NCI-H510A (cell line): ENCODE measurements around the gene ZFP1.
A peak's percentile ranks its signal among the peaks of the same experiment; 100 is the strongest.

Source experiments
- DNase-seq: peaks from one replicate; lab custom pipeline; 2025; lab: John Stamatoyannopoulos, UW

Gene ZFP1

DNA sequence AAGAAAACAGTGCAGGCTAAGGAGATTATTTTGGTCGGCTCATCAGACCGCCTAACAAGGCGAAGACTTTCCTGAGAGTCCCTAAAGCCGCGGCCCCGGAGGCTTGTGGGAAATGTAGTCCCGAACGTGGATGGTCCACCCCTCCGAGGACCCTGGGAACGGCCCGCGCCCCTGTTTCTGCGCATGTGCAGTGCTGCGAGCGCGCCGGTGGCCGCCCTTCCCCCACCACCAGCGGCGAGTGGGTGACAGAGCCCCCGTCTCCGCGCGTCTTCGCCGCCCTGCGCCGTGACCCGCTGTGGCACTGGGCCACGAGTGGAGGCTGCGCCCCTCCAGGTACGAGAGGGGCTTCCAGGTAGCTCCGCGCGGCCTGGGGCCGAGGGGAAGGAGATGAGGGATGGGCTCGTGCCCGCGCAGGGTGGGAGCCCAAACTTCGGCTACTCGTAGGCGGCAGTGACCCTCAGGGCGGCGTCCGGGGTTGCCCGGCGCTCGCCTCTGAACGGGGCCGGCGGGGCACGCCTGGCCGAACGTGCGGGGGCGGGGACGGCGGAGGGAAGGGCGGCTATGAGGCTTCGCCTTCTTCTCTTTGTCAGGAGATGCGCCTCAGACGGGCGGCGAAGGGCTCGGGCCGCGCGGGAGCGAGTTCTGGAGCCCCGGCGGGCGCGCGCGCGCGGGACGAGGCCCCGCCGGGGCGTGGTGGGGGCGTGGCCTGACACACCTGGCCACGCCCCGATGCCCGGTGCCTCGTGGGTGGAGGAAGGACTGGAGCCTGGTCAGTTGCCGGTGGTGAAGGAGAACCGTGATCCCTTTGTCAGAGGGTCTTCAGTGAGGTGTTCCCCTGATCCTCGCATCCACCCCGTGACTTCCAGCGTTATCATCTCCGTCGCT is at the start of gene ZFP1:
ZFP1 (plus strand) TSS at position 214 of the 885 bp plus-strand sequence. CDS start 4,428 bp downstream, outside the sequence.
- DNase-seq: peak; percentile 76

DNA sequence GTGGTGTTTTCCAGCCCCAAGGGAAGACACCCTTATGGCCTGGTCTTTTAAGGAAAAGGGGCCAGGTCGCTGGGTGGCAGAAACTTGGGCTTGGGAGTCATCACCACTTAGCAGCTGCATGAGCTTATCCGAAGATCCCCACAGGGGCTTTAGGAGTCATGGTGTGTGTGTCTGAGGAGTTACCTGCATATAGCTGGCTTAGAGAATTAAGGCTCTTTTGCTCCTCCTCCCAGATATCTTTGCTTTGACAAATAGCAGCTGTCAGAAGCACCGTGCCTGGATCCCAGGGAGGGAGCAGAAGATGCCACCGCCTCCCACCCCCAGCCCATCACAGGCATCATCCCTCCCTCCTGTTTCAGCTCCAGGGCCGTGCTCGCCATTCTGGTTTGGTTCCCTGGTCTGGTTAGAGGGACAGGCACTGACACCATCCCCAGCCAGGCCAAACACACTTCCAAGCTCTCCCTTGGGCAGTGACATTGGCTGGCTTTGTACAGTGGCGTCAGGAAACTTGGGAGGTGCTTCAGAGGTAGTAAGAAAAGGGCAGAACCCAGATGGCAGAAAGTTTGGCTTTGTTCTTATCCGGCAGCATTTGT is 49.2 kb upstream of the ZFP1 start:
- peak; percentile 25 for DNase-seq

DNA sequence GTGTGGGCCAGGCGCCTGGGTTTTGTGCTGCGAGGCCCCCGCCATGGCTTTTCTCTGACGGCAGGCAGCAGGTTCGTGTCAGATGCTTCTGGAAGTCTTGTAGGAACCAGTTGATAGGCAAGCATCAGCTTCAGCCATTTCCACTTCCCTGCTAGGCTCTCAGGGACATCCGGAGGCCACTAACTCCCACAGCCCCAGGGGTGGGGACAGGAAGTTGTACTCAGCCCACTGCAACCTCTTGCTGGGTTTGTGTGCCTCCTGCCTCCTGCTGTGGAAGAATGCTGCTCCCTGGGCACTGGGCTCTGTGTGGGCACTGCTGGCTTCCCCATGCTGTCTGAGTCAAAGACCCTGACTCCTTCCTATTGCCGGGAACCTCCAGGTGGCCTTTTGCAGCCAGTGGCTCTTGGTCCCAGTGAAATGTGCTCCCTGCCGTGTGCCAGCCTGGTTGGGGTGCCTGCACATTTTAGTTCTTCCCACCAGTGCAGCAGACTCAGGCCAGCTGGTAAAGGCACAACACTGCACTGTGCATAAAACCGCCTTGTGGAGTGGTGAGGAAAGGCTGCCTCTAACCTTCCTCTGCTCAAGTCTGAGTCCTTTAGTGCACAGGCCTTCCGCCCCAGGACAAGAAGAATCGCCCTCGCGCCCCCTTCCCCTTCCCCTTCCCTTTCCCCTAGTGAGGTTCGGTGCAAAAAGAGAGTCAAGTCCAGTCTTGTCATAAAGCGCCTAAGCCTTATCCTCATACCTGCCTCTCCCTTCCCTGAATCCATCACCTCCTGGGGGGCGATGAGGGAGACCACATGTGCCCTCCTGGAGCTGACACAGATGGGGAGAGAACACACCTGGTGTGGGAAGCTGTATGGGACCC is 48.4 kb upstream of the ZFP1 start:
- DNase-seq: peak; percentile 12

DNA sequence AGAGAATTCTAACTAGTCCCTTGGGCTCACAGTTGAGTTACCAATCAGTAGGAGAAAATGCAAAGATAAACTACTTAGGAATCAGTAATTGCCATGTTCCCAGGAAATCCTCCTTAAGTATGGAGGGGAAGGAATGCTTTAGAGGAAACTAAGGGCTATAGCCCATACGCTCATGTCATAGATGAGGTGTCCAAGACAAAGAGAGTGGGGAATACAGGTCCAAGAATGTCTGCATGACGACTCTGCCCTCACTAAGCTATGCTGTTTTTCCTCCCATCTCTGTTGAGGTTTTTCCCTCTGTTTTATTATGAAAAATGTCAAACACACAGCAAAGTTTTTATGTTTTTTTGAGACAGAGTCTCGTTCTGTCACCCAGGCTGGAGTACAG is 47.7 kb upstream of the ZFP1 start:
- no peak for DNase-seq

DNA sequence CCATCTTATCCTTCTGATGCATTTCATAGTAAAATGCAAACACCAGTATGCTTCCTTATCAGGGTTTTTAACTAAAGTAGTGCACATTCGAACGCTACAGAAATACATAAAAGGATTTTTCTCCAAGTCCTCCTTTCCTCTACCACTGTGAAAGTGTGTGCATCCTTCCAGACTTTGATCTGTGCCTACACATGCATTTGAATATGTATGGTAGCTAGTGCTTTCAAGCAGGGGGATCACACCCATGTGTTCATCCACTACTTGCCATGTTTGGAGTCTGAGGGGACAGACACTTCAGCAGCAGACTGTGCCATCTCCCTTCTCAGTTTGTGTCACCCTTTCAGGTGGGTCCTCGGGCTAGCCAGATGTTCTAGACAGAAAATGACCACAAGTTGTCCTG is 46.7 kb upstream of the ZFP1 start:
- no peak for DNase-seq

DNA sequence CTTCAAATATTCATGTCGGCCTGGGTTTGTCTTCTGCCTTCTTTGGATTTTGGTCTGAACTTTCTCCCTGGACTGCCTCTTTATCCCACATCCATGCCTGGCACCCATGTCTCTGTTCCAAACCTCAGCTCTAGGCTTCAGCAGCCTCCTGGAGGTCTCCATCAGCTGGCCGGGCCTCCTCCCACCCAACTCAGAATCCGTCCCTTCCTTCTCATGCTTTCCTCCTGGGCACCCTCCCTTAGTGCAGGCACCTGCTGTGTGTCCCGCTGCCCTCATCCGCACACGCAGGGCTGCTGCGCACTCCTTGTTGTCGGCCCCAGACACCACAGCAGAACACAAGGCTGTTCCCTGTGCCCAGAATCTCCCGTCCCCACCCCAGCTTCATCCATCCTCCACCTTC is 45.7 kb upstream of the ZFP1 start:
- no peak for DNase-seq

DNA sequence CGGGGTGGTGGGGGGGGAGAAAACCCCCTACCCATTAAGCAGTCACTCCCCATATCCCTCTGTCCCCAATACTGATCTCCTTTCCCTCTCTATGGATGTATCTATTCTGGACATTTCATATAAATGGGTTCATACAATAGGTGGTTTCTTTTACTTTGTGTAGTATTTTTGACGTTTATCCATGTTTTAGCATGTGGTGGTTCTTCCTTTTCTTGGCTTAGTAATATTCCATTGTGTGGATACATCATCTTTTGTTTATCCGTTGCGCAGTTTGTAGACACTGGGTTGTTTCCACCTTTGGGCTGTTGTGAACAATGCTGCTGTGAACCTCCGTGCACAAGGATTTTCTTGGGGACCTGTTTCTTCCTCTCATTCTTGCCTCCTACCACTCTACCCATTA is 44.3 kb upstream of the ZFP1 start:
- no peak for DNase-seq

DNA sequence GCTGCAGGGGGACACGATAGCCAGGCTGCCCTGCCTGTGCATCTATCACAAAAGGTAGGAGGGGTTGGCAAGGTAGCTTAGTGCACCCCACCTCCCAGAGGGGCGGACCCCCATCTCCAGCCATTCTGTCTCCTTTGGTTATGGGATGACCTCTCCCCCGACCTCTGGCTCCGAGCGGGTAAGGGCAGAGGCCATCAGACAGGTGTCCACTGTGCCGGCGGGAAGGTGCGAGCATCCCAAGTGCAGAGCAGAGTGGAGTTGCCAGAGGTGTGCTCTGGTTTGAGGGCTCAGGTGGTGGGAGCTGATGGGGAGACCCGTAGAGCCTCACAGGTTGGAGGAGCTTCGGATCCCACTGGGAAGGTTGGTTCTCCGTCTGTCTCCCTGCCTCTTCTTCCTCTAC is 43.5 kb upstream of the ZFP1 start:
- no peak for DNase-seq

DNA sequence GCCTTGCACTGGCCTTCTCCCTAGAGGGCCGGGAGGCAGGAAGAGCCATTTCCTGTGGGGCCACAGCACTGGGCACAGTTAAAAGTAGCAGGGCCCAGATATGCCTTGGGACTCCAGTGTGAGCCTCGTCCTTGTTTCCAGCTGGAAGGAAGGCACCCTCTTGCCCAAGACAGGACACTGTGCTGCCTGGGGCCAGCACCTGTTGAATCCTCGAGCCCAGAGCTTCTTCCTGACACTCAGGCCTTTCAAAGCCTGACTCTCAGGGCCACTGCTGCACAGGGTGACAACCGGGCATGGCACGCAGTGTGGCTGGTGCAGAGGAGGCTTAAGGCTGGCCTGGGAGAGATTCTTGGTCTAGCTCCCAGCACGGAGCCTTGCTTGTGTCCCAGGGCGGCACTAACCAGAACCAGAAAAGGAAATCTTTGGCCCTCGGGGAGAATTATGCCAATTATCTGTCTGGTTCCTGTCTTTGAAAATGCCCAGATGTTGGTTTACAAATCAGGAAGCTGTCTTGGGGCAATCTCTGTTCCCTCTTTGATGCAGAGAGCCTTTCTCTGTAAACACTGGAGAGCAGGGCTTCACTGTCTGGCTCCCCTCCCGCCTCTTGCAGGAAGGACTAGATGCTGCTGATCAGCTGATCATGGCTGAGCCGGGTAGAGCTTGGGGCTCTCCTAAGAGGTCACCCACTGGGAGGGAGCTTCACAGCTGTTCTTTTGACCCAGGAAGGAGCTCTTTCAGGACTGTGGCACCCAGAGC is 42.8 kb upstream of the ZFP1 start:
- no peak for DNase-seq

DNA sequence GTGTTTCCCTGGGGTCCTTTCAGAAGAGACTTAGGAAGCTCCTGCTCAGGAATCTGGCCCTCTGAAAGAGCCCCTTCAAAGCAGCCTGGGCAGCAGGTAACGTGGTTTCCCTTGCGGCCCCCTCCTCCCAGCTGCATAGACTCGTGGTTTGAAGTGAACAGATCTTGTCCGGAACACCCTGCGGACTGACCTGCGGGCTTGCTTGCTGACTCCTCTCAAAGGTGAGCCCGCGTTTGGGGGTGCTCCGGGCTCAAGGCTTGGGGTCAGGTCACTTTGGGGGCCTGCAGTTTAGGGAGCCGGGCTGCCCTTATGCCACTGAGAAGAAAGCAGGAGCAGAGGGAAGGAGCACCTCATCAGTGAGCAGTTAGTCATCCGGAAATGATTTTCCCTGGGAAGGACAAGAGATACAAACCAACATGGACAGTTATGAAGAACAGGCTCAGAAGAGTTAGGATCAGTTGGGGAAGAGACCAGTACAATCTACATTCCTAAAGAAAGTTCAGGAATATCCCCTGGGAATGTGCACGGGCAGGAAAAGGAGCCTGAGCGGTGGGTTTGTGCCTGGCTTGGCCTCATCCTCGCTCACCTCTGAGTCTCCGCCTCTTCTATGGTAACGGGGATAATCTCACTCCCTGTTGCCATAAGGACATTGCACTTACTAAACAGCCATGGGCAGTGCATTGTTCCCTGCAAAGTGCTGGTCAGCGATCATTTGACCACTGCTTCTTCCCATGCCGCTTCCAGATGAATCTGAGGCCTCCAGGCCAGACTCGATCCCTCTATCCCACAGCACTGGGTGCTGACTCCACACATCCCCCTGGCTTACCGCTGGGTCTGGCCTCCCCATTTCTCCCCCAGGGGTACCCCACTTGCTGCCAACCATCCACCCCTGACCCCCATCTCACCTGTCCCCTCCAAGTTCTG is 41.7 kb upstream of the ZFP1 start:
- no peak for DNase-seq

DNA sequence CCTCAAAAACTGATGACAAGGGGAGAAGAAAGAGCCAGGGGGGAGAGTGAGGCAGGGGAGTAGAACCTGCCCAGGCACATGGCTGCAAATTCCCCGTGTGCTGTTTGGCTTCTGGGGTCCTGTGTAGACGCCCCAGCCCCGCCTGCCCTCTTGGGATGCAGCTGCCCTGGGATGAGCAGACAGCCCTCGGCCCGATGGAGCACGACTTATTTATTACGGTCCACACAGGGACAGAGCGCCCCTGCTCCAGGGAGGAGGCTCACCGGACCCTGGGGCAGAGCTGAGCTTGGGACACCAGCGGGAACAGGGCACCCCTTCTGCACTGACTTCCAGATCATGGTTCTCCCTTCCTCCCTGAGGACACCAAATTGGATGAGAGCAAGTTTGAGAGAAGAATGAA is 40.8 kb upstream of the ZFP1 start:
- DNase-seq: no peak

DNA sequence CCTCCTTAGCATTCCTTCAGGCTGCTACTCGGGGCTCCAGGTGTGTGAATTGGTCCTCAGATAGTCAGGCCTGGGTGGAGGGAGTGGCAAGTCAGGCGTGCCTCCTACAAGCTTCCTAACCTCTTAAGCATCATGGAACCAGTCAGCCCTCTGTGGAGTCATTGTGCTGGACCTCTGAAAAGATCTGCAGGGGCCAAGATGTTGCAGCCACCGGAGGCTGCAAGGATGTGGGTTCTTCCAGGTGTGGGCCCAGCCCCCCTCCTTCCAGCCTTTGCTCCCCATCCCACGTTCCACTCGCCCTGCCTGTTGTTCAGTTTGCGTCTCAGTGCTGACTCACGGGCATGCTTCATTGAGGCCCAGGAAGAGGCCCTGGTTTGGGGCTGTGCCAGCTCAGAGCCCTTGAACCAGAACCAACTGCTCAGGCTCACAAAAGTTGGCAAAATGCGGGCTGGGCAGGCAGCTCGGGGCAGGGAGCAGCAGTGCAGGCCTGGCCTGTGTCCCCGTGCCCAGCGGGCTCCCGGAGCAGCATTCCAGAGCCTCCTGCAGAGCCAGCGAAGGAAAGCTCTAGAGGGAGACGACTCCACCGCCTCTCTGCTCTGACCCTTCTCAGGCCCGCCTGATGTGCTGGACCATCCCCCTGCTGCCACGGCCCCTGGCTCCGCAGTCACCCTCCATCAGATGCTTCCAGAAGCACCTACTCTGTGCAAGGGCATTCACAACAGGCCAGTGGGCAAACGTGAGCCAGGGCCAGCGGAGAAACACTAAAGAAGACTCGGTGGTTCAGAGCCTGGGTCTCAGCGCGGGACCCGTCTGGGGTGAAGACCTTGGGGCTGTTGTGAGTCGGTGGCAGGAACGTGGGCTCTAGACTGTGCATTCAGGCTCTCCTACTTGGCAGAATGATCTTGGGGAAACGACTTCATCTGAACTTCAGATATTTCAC is 39.3 kb upstream of the ZFP1 start:
- peak; percentile 51 for DNase-seq

DNA sequence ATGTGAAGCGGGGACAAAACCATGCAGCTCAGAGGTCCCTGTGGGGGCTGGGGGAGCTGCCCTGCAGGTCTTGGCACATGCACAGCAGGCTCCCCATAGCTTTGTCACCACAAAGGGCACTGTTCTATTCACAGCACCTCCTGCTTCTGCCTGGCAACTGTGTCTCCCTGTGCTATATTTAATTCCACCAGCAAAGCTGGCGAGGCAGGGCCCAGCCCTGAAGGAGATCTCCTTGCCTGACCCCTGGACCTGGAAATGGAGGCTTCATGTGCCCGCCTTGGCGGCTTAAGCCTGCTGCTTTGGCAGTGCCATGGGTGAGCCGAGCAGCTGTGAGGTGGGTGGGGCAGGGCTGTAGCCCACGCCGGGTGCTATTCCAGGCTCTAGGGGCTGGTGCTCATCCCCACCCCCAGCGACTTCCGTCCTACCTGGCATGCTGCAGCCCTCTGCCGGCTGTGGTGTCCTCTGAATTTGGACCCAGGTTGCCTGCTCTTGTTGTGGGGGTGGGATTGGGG is 38.5 kb upstream of the ZFP1 start:
- peak; percentile 32 for DNase-seq

DNA sequence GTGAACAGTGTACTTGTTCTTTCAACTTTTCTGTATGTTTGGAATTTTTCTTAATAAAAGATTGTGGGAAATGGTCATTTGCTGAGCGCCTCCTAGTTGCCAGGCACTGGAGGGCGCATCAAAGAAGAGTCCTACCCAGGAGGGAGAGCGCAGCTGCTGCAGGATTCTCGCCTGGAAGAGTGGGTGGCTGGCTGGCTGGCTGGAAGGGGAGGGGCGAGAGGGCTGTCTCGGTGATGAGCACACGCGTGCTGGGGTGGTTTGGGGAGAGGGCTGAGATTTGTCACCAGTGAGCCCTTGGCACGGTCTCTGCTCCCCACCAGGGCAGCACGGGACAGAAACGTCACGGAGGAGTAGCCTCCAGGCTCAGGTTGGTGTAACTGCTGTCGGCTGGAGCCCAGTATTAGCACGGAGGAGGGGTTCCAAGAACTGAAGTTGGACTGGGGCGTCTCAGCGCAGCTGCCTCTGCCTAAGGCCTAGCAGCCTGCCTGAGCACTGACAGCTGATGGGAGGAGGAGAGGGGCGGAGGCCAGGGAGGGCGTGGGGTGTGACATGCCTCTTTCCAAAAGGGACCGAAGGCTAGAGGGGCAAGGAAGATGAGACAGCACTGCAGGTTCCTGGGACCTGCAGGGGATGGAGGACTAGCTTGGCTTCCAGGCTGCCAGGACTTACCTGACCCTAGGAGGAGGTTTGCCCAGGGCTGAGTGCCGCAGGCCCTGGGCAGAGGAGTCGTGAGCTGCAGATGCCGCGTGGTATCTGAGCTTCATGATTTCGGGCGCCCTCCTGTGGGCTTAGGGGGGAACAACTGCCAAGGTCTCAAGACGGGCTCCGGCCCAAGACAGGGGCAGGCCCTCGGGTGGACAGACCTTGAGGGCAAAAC is 37.4 kb upstream of the ZFP1 start:
- DNase-seq: peak; percentile 62

DNA sequence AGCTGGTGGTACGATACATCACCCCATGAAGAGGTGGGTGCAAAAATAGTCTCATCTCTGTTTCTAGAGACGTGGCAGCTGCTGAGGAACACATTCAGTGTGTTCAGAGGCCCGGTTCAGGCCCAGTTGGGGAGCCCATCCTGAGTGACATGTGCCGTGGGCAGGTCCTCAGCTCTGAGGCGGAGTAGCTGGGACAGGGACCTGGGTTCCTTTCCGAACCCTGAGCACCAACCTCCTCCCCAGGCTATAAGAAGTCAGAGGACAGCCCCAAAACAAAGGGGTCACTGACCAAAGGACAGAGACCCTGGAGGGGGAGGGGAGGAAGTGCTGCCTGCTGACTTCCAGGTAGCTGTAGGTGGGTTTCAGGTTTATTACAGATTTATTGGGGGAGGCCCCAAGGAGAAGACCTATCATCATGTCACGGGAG is 36.8 kb upstream of the ZFP1 start:
- no peak for DNase-seq

DNA sequence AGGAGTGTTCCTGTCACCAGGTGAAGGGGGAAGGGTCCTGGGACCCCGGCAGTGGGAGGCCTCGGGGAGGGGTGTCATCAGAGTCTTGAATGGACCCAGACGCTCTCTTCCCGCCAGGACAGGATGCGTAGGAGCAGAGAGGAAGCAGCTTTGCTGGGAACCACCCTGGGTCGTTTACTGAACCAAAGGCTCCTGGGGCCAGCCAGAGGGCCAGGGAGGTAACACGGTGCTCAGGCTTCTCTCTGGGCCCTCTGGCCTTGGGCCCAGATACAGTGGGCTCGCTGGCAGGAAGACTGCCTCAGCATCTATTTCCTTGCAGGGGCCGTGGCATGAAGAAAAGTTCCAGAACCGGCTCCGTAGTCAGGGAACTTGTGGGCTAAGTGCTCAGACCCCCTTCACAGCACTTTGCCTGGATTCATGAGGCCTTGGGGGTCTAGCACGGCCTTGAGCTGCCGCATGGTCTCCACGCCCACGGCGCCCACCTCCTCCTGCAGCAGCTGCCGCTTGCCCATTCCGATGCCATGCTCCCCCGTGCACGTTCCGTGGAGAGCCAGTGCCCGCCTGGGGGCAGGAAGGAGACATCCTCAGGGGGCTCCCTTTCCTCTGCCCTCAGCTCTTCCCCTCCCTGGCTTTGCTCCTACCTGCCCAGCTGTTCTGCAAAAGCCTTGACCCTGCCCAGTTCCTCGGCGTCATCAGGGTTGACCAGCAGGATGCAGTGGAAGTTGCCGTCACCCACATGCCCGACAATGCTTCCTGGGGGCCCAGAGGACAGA is 36.2 kb upstream of the ZFP1 start:
- DNase-seq: no peak

DNA sequence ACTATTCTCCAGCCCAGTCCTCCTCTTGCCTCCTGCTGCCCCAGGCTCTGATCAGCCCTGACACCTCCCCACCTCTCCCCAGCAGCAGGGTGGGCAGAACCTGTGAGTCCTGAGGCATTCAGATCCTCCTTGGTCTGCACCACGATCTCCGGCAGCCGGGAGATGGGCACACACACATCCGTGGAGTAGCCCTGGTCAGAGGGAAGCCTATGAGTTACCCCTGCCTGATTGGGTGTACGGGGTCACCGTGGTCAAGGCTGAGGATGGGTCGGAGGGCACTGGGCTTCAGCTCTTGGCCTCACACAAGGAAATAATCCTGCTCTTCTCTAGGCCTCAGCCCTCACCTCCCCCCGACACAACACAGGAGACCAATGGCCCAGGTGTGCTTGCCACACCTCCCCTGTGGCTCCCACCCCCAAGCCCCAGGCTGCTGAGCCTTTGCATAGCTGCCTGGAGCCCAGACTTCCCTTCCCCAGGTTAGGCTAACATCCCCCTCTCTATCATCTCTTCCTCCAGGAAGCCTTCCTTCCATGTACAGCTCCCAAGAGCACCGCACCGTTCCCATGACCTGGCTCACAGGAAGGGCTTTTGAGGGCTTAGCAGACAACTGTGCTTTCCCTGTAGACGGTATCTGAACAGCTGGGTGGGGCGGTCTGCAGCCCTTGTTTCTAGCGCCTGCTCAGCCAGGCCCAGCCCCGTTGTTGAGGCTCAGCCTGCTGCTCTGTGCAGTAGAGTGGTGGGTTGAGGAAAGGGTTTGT is 35.4 kb upstream of the ZFP1 start:
- no peak for DNase-seq
